Measurements from ENCODE around the gene CNIH4.

- TF ChIP-seq CTCF (IDR thresholded peaks at IDR 0.05) = no peak
- no peak for TF ChIP-seq POLR2A (IDR thresholded peaks at IDR 0.05)
Observed at GRCh38 chr1:224321706-224322105, 35.0 kb upstream of the CNIH4 start.
